HG02798 (cell line): Measurements from ENCODE around the gene SIGLEC15.
"Not testable (repeated sequence)": the region's sequence is repeated elsewhere in the genome, so short reads cannot be mapped to it uniquely, and the experiment has no call there.

Experiments
- ATAC-seq: cut with Tn5 transposase; IDR thresholded peaks from one replicate; pipeline ENCODE4 v1.9.1; 2021; ENCODE audit warnings: mild to moderate bottlenecking; ENCODE audit not compliant: unreplicated experiment, poor library complexity

SIGLEC15 gene

GRCh38 chr18:45825258-45826044 lies at the start of gene SIGLEC15:
Gene SIGLEC15, plus strand, starts transcription at chr18:45825675. Its CDS starts 54 bp downstream, at chr18:45825729.
- no peak for ATAC-seq

GRCh38 chr18:45775743-45776142 lies 49.7 kb upstream of the SIGLEC15 start:
- ATAC-seq, result no peak

- no peak for ATAC-seq
Observed at GRCh38 chr18:45777393-45777792, 48.1 kb upstream of the SIGLEC15 start.

GRCh38 chr18:45780568-45780967 lies 44.9 kb upstream of the SIGLEC15 start:
- no peak for ATAC-seq

- peak; percentile 45 for ATAC-seq
Observed at GRCh38 chr18:45782662-45783061, 42.8 kb upstream of the SIGLEC15 start.

- no peak for ATAC-seq
Observed at GRCh38 chr18:45783097-45784075, 42.1 kb upstream of the SIGLEC15 start.

GRCh38 chr18:45785134-45785533 lies 40.3 kb upstream of the SIGLEC15 start:
- ATAC-seq, result peak; percentile 47

- no peak for ATAC-seq
Observed at GRCh38 chr18:45786941-45787340, 38.5 kb upstream of the SIGLEC15 start.

- ATAC-seq, result no peak
Observed at GRCh38 chr18:45787346-45787745, 38.1 kb upstream of the SIGLEC15 start.

GRCh38 chr18:45788861-45789260 lies 36.6 kb upstream of the SIGLEC15 start:
- no peak for ATAC-seq

GRCh38 chr18:45792506-45793263 lies 32.8 kb upstream of the SIGLEC15 start:
- ATAC-seq, result no peak

GRCh38 chr18:45793264-45793965 lies 32.1 kb upstream of the SIGLEC15 start:
- peak; percentile 45 for ATAC-seq

GRCh38 chr18:45801416-45802004 lies 24.0 kb upstream of the SIGLEC15 start:
- no peak for ATAC-seq

- ATAC-seq, result no peak
Observed at GRCh38 chr18:45802814-45803492, 22.5 kb upstream of the SIGLEC15 start.

- no peak for ATAC-seq
Observed at GRCh38 chr18:45805551-45805950, 19.9 kb upstream of the SIGLEC15 start.

- no peak for ATAC-seq
Observed at GRCh38 chr18:45806226-45806625, 19.2 kb upstream of the SIGLEC15 start.

GRCh38 chr18:45807144-45807543 lies 18.3 kb upstream of the SIGLEC15 start:
- not testable (repeated sequence) for ATAC-seq

GRCh38 chr18:45814733-45815132 lies 10.7 kb upstream of the SIGLEC15 start:
- not testable (repeated sequence) for ATAC-seq

- ATAC-seq, result no peak
Observed at GRCh38 chr18:45817543-45817942, 7.9 kb upstream of the SIGLEC15 start.
